H9 (cell line): ENCODE data around the gene PAQR5. TPM values are rescaled to one million over a fixed set of nuclear protein-coding genes. Genes with fewer than 3 reads are reported as not detected.

Source experiments
- DNase-seq: peaks from one replicate; pipeline ENCODE4 v3.0.0-alpha.2; 2017
- H2AFZ ChIP-seq: one replicate; pipeline ENCODE4 v1.6.1; 2013; ENCODE audit warnings: mild to moderate bottlenecking, low read length, control low read depth, moderate library complexity
- H2AK5ac ChIP-seq: 2 replicates; pipeline ENCODE4 v1.6.1; 2013; ENCODE audit warnings: low read length, control low read depth, mixed read lengths; ENCODE audit not compliant: insufficient read length
- H2BK120ac ChIP-seq: one replicate; pipeline ENCODE4 v1.6.1; 2013; ENCODE audit warnings: low read depth, mild to moderate bottlenecking, low read length, control low read depth, inconsistent platforms; ENCODE audit not compliant: poor library complexity, severe bottlenecking
- H2BK12ac ChIP-seq: 2 replicates; pipeline ENCODE4 v1.6.1; 2013; ENCODE audit warnings: low read length, control low read depth, mixed read lengths, low read depth; ENCODE audit not compliant: insufficient read length
- H2BK15ac ChIP-seq: 2 replicates; pipeline ENCODE4 v1.6.1; 2013; ENCODE audit warnings: low read depth, low read length, control low read depth
- H2BK20ac ChIP-seq: one replicate; pipeline ENCODE4 v1.6.1; 2013; ENCODE audit warnings: low read depth, mild to moderate bottlenecking, low read length, control low read depth, inconsistent platforms; ENCODE audit not compliant: poor library complexity, severe bottlenecking
- H2BK5ac ChIP-seq: 2 replicates; pipeline ENCODE4 v1.6.1; 2013; ENCODE audit warnings: low read length, control low read depth, mixed read lengths; ENCODE audit not compliant: insufficient read length
- H3K14ac ChIP-seq: 2 replicates; pipeline ENCODE4 v1.6.1; 2013; ENCODE audit warnings: low read length, control low read depth; ENCODE audit not compliant: insufficient read depth
- H3K18ac ChIP-seq: 2 replicates; pipeline ENCODE4 v1.6.1; 2013; ENCODE audit warnings: low read depth, mild to moderate bottlenecking, mixed read lengths, low read length, control low read depth; ENCODE audit not compliant: insufficient read length
- H3K23ac ChIP-seq: 2 replicates; pipeline ENCODE4 v1.6.1; 2013; ENCODE audit warnings: low read length, control low read depth, mixed read lengths, low read depth; ENCODE audit not compliant: insufficient read length
- H3K23me2 ChIP-seq: 2 replicates; pipeline ENCODE4 v1.6.1; 2013; ENCODE audit warnings: low read depth, mild to moderate bottlenecking, mixed read lengths, low read length, control low read depth; ENCODE audit not compliant: insufficient read length, poor library complexity, severe bottlenecking
- H3K27ac ChIP-seq: 2 replicates; pipeline ENCODE4 v1.5.1; 2013; ENCODE audit warnings: low read length, control low read depth, mixed read lengths, low read depth; ENCODE audit not compliant: insufficient read length
- H3K27me3 ChIP-seq: 2 replicates; pipeline ENCODE4 v1.6.1; 2013; ENCODE audit warnings: low read length, control low read depth, inconsistent platforms; ENCODE audit not compliant: insufficient read depth
- H3K4ac ChIP-seq: 2 replicates; pipeline ENCODE4 v1.6.1; 2013; ENCODE audit warnings: low read depth, mild to moderate bottlenecking, control low read depth, inconsistent platforms, low read length, moderate library complexity
- H3K4me1 ChIP-seq: 2 replicates; pipeline ENCODE4 v1.6.1; 2013; ENCODE audit warnings: low read length, control low read depth, inconsistent platforms; ENCODE audit not compliant: insufficient read depth
- H3K4me2 ChIP-seq: 2 replicates; pipeline ENCODE4 v1.6.1; 2013; ENCODE audit warnings: low read length, control low read depth, mixed read lengths; ENCODE audit not compliant: insufficient read length, insufficient read depth
- H3K56ac ChIP-seq: 2 replicates; pipeline ENCODE4 v1.6.1; 2013; ENCODE audit warnings: low read depth, mild to moderate bottlenecking, mixed read lengths, low read length, control low read depth; ENCODE audit not compliant: insufficient read length
- H3K79me1 ChIP-seq: 2 replicates; pipeline ENCODE4 v1.6.1; 2013; ENCODE audit warnings: low read depth, mild to moderate bottlenecking, moderate library complexity, low read length, control low read depth, inconsistent platforms; ENCODE audit not compliant: insufficient read depth, poor library complexity, severe bottlenecking
- H3K79me2 ChIP-seq: 2 replicates; pipeline ENCODE4 v1.6.1; 2013; ENCODE audit warnings: low read length, control low read depth, inconsistent platforms; ENCODE audit not compliant: insufficient read depth
- H3K9ac ChIP-seq: 2 replicates; pipeline ENCODE4 v1.6.1; 2013; ENCODE audit warnings: low read length, control low read depth, mixed read lengths; ENCODE audit not compliant: insufficient read length; ENCODE audit errors: extremely low read depth
- H3K9me3 ChIP-seq: one replicate; pipeline ENCODE4 v1.6.1; 2013; ENCODE audit warnings: low read depth, low read length, inconsistent platforms; ENCODE audit not compliant: control insufficient read depth
- H3T11ph ChIP-seq: one replicate; pipeline ENCODE4 v1.6.1; 2013; ENCODE audit warnings: mild to moderate bottlenecking, low read length, control low read depth, inconsistent platforms
- H4K20me1 ChIP-seq: one replicate; pipeline ENCODE4 v1.6.1; 2013; ENCODE audit not compliant: control insufficient read depth, insufficient read length, insufficient read depth
- H4K5ac ChIP-seq: 2 replicates; pipeline ENCODE4 v1.6.1; 2013; ENCODE audit warnings: low read depth, mild to moderate bottlenecking, mixed read lengths, low read length, control low read depth; ENCODE audit not compliant: insufficient read length
- H4K8ac ChIP-seq: replicated peaks from 2 replicates; pipeline ENCODE4 v1.6.1; 2013; ENCODE audit warnings: low read length, control low read depth, mixed read lengths, low read depth; ENCODE audit not compliant: insufficient read length
- H4K91ac ChIP-seq: 2 replicates; pipeline ENCODE4 v1.6.1; 2013; ENCODE audit warnings: low read depth, mild to moderate bottlenecking, moderate library complexity, mixed read lengths, low read length, control low read depth; ENCODE audit not compliant: insufficient read length
- H3K27ac Mint-ChIP-seq, 3 experiments: 2 replicates in 2 of 3; 3 replicates in 1 of 3; pipeline ENCODE4 v1.8.0; 2020 to 2021; ENCODE audit warnings: mixed read lengths in 3 of 3, mild to moderate bottlenecking in 1 of 3, moderate library complexity in 1 of 3
- H3K27me3 Mint-ChIP-seq: 2 replicates; pipeline ENCODE4 v1.8.0; 2021; ENCODE audit warnings: low read depth, mild to moderate bottlenecking, moderate library complexity, mixed read lengths
- H3K36me3 Mint-ChIP-seq, 3 experiments: 2 replicates in 2 of 3; 3 replicates in 1 of 3; pipeline ENCODE4 v1.8.0; 2020 to 2021; ENCODE audit warnings: low read depth in 3 of 3, mixed read lengths in 3 of 3; ENCODE audit not compliant: insufficient read depth in 1 of 3
- H3K4me1 Mint-ChIP-seq, 2 experiments: 2 replicates each; pipeline ENCODE4 v1.8.0; 2020; ENCODE audit warnings: mixed read lengths in 2 of 2
- H3K4me3 Mint-ChIP-seq, 2 experiments: 2 replicates in 1 of 2; 3 replicates in 1 of 2; pipeline ENCODE4 v1.8.0; 2020 to 2021; ENCODE audit warnings: mild to moderate bottlenecking in 2 of 2, mixed read lengths in 2 of 2, moderate library complexity in 1 of 2
- H3K9me3 Mint-ChIP-seq, 2 experiments: 2 replicates in 1 of 2; 3 replicates in 1 of 2; pipeline ENCODE4 v1.8.0; 2020; ENCODE audit warnings: mild to moderate bottlenecking in 2 of 2, mixed read lengths in 2 of 2, moderate library complexity in 1 of 2
- CTCF ChIP-seq: fragments of 200-600 bp; sonication (generic); conservative IDR thresholded peaks from 3 replicates; pipeline ENCODE4 v1.8.0; 2021; ENCODE audit warnings: antibody characterized with exemption, mild to moderate bottlenecking
- WGBS: extraction: QIAGEN DNeasy Blood & Tissue Kit; methylation state at CpG from one replicate; pipeline ENCODE4 v1.1.7; 2013; ENCODE audit warnings: missing lambda C conversion rate, low lambda C conversion rate, mixed read lengths; ENCODE audit not compliant: insufficient read length; ENCODE audit errors: extremely low coverage; 5-methylcytosine and 5-hydroxymethylcytosine counted together
- total RNA-seq: library from RNA; stranded (reverse); gene quantifications from 2 replicates; pipeline ENCODE4 v1.2.1, GENCODE V29; 2021

Gene PAQR5
- total RNA-seq, 1 experiment from 2014 or later = 1.6 TPM

DNA sequence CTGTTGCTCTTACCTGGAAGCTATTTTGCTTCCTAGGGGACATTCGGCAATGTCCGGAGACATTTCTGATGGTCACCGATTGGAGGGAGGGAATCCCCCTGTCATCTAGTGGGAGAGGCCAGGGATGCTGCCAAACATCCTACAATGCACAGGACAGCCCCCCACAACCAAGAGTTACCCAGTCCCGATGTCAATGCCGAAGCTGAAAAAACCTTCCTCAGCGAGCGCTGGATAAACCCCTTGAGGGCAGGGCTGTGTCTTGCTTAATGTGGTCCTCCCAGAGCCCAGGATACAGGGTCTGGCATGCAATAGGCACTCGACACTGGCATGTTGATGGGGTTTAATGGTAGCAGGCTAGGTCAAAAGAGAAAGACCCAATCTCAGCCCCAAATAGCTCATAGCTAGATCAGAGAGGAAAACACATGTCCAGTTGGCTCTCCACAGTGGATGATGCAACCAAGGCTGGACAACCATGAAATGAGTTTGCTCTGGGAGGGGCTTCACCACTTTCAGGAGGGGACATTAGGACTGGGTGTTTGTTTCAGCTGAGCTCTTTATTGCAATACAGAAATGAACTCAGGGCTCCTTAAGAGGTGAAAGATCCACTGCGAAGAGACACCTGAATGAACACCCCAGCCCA is 16.5 kb upstream of the PAQR5 start:
- Histone ChIP-seq H2BK5ac (no peak overlapping the region), H4K20me1 (no peaks in the 10 kb centered on the region), H3K56ac (no peak overlapping the region), H4K5ac (no peak overlapping the region), H3K14ac (no peak overlapping the region), H4K91ac (no peak overlapping the region), H3K9ac (no peak overlapping the region), H2BK15ac (no peak overlapping the region), H3K79me1 (no peaks in the 10 kb centered on the region), H3K27me3 (no peaks in the 10 kb centered on the region), H2AFZ (no peak overlapping the region), H4K8ac (no peak overlapping the region), H3K4me1 (no peaks in the 10 kb centered on the region), H3T11ph (no peak overlapping the region), H3K27ac (no peak overlapping the region), H3K9me3 (no peaks in the 10 kb centered on the region), H2AK5ac (no peak overlapping the region), H3K23ac (no peak overlapping the region), H2BK20ac (no peak overlapping the region), H3K4me2 (no peak overlapping the region), H3K23me2 (no peaks in the 10 kb centered on the region), H2BK120ac (no peak overlapping the region), H3K4ac (no peak overlapping the region), H3K79me2 (no peaks in the 10 kb centered on the region), H2BK12ac (no peak overlapping the region), H3K18ac (no peak overlapping the region)
- H3K27me3 Mint-ChIP-seq = no peaks in the 10 kb centered on the region
- H3K9me3 Mint-ChIP-seq = no peaks in the 10 kb centered on the region
- peak overlapping the region in 1 of 3 experiments; percentile 84; a peak in 1 of 7 replicates for H3K27ac Mint-ChIP-seq
- no peak for TF ChIP-seq CTCF
- H3K36me3 Mint-ChIP-seq = no peaks in the 10 kb centered on the region
- no peak for DNase-seq
- no peaks in the 10 kb centered on the region; a peak in 1 of 4 replicates for H3K4me1 Mint-ChIP-seq
- H3K4me3 Mint-ChIP-seq = no peak overlapping the region
- WGBS = no CpG with 5 or more reads among the region's 9 CpGs
